Liver (tissue), 9 donors: Measurements from ENCODE around the gene NF2. TPM values are rescaled to one million over a fixed set of nuclear protein-coding genes. Genes with fewer than 3 reads are reported as not detected.

Experiments
- DNase-seq: peaks from one replicate; pipeline ENCODE4 v3.0.0-alpha.2; 2017; ENCODE audit warnings: low spot score
- H3K27ac ChIP-seq, 2 donors: one replicate each; pipeline ENCODE4 v1.7.0; 2013; ENCODE audit warnings: inconsistent platforms in 2 of 2, low read length in 2 of 2, control low read depth in 1 of 2, low read depth in 1 of 2, mild to moderate bottlenecking in 1 of 2
- H3K27me3 ChIP-seq, 4 donors: one replicate each; pipeline versions ENCODE4 v1.6.1 to v1.7.0; 2013; ENCODE audit warnings: low read length in 3 of 4, inconsistent platforms in 1 of 4, mild to moderate bottlenecking in 1 of 4, moderate library complexity in 1 of 4; ENCODE audit not compliant: control insufficient read depth in 4 of 4, insufficient read depth in 4 of 4
- H3K36me3 ChIP-seq, 4 donors: one replicate each; pipeline versions ENCODE4 v1.6.1 to v1.7.0; 2013; ENCODE audit warnings: low read length in 3 of 4, mild to moderate bottlenecking in 3 of 4, low read depth in 1 of 4, moderate library complexity in 1 of 4; ENCODE audit not compliant: control insufficient read depth in 4 of 4, insufficient read depth in 3 of 4
- H3K4me1 ChIP-seq, 4 donors: one replicate each; pipeline versions ENCODE4 v1.6.1 to v1.7.0; 2013; ENCODE audit warnings: low read length in 3 of 4, mild to moderate bottlenecking in 3 of 4, moderate library complexity in 1 of 4; ENCODE audit not compliant: control insufficient read depth in 4 of 4, insufficient read depth in 4 of 4
- H3K4me3 ChIP-seq, 3 donors: one replicate each; pipeline versions ENCODE4 v1.6.1 to v1.7.0; 2013; ENCODE audit warnings: low read length in 3 of 3, control low read depth in 1 of 3, low read depth in 1 of 3, mild to moderate bottlenecking in 1 of 3
- H3K9ac ChIP-seq, 2 donors: one replicate each; pipeline ENCODE4 v1.7.0; 2013; ENCODE audit warnings: low read length in 2 of 2, mild to moderate bottlenecking in 2 of 2, moderate library complexity in 2 of 2, control low read depth in 1 of 2, low read depth in 1 of 2
- H3K9me3 ChIP-seq, 4 donors: one replicate each; pipeline versions ENCODE4 v1.6.1 to v1.7.0; 2013; ENCODE audit warnings: low read length in 3 of 4; ENCODE audit not compliant: control insufficient read depth in 4 of 4
- ATF3 ChIP-seq: IDR thresholded peaks from 2 replicates; pipeline ENCODE4 v1.6.1; 2016; ENCODE audit warnings: antibody characterized with exemption
- CTCF ChIP-seq: fragments of 150-350 bp; IDR thresholded peaks from 2 replicates; pipeline ENCODE4 v1.5.1; 2017; ENCODE audit warnings: improper control_type of control experiment, low read depth, low read length; ENCODE audit not compliant: missing input control
- EGR1 ChIP-seq, 2 donors: IDR thresholded peaks; 2 replicates each; pipeline ENCODE4 v1.6.1; 2016 to 2018; ENCODE audit warnings: antibody characterized with exemption in 2 of 2, low read depth in 2 of 2
- FOXA2 ChIP-seq: IDR thresholded peaks from 2 replicates; pipeline ENCODE4 v1.6.1; 2016; ENCODE audit warnings: antibody characterized with exemption
- GABPA ChIP-seq, 2 donors: IDR thresholded peaks in 1 of 2; conservative IDR thresholded peaks in 1 of 2; 2 replicates each; pipeline ENCODE4 v1.6.1; 2016; ENCODE audit warnings: antibody characterized with exemption in 2 of 2, mild to moderate bottlenecking in 1 of 2, moderate library complexity in 1 of 2
- HNF4A ChIP-seq, 2 donors: conservative IDR thresholded peaks; 2 replicates each; pipeline ENCODE4 v1.6.1; 2016; ENCODE audit warnings: antibody characterized with exemption in 2 of 2, mild to moderate bottlenecking in 2 of 2
- HNF4G ChIP-seq: IDR thresholded peaks from 2 replicates; pipeline ENCODE4 v1.6.1; 2016; ENCODE audit warnings: antibody characterized with exemption
- JUND ChIP-seq, 2 donors: IDR thresholded peaks; 2 replicates each; pipeline ENCODE4 v1.6.1; 2016; ENCODE audit warnings: antibody characterized with exemption in 2 of 2
- MAX ChIP-seq: IDR thresholded peaks from 2 replicates; pipeline ENCODE4 v1.6.1; 2016; ENCODE audit warnings: antibody characterized with exemption
- NR2F2 ChIP-seq: IDR thresholded peaks from 2 replicates; pipeline ENCODE4 v1.6.1; 2016; ENCODE audit warnings: antibody characterized with exemption
- RAD21 ChIP-seq, 2 donors: IDR thresholded peaks; 2 replicates each; pipeline ENCODE4 v1.6.1; 2016; ENCODE audit warnings: antibody characterized with exemption in 2 of 2, mild to moderate bottlenecking in 2 of 2
- REST ChIP-seq: IDR thresholded peaks from 2 replicates; pipeline ENCODE4 v1.6.1; 2016; ENCODE audit warnings: antibody characterized with exemption, mild to moderate bottlenecking
- SP1 ChIP-seq: IDR thresholded peaks from 2 replicates; pipeline ENCODE4 v1.6.1; 2018; ENCODE audit warnings: antibody characterized with exemption, mild to moderate bottlenecking
- TAF1 ChIP-seq: conservative IDR thresholded peaks from 2 replicates; pipeline ENCODE4 v1.6.1; 2016; ENCODE audit warnings: antibody characterized with exemption, mild to moderate bottlenecking
- YY1 ChIP-seq: IDR thresholded peaks from 2 replicates; pipeline ENCODE4 v1.6.1; 2016; ENCODE audit warnings: antibody characterized with exemption, mild to moderate bottlenecking
- ZBTB33 ChIP-seq: IDR thresholded peaks from 2 replicates; pipeline ENCODE4 v1.6.1; 2016; ENCODE audit warnings: antibody characterized with exemption
- WGBS: extraction: QIAGEN DNeasy Blood & Tissue Kit; methylation state at CpG from one replicate; pipeline ENCODE4 v1.1.7; 2013; 5-methylcytosine and 5-hydroxymethylcytosine counted together
- polyA plus RNA-seq, 2 donors: library from polyadenylated mRNA; stranded (reverse) in 1 of 2; unstranded in 1 of 2; fragments of 200-250 nt in 1 of 2; fragments of >200 nt in 1 of 2; fragmentation: Nextera tagmentation in 1 of 2; extraction: Ambion mirVana in 1 of 2; gene quantifications; one replicate each; pipeline versions ENCODE4 v1.2.1 to v1.2.3, GENCODE V29; 2013 to 2015
- total RNA-seq, 2 donors: library from RNA; depleted of rRNA; stranded (reverse); fragments of >200 nt; gene quantifications; one replicate each; pipeline ENCODE4 v1.2.3, GENCODE V29; 2014
- donor health status: healthy.
- donor health status: healthy.
- donor health status: healthy.
- donor health status: healthy.
- donor health status: healthy.

The NF2 gene
- total and polyA plus RNA-seq, 4 donors = 6.2 to 25.2 (median 11.2) TPM

GRCh38 chr22:29634847-29635246, 31.4 kb downstream of the NF2 start:
- WGBS = 88% methylated on average over 2 of the region's 2 CpGs
- TF ChIP-seq MAX = no peak
- TF ChIP-seq YY1 = no peak
- no peak for TF ChIP-seq TAF1
- no peak for DNase-seq
- Histone ChIP-seq H3K27me3 (no peaks in the 10 kb centered on the region), H3K27ac (no peak overlapping the region), H3K4me3 (no peak overlapping the region), H3K36me3 (peaks cover 0 to 14% (median 4%) of the 10 kb centered on the region in 4 donors), H3K9me3 (no peaks in the 10 kb centered on the region), H3K9ac (no peak overlapping the region), H3K4me1 (no peaks in the 10 kb centered on the region)

- Histone ChIP-seq H3K27me3 (no peaks in the 10 kb centered on the region), H3K9ac (no peak overlapping the region), H3K36me3 (peaks cover 0 to 14% (median 4%) of the 10 kb centered on the region in 4 donors), H3K9me3 (no peaks in the 10 kb centered on the region), H3K4me3 (no peak overlapping the region), H3K4me1 (no peaks in the 10 kb centered on the region), H3K27ac (no peak overlapping the region)
- TF ChIP-seq EGR1 (IDR thresholded peaks at IDR 0.05; ENCODE audit: low read depth in 2 of 2) (no peak), GABPA (IDR thresholded peaks at IDR 0.05 in 1 of 2, conservative IDR thresholded peaks at IDR 0.05 in 1 of 2) (no peak), YY1 (no peak), NR2F2 (no peak), ATF3 (no peak), JUND (IDR thresholded peaks at IDR 0.05) (no peak), HNF4A (conservative IDR thresholded peaks at IDR 0.05) (no peak), FOXA2 (no peak), HNF4G (no peak), RAD21 (IDR thresholded peaks at IDR 0.05) (peak; percentile 78 to 82), MAX (no peak), REST (no peak), ZBTB33 (no peak), CTCF (peak; percentile 49), SP1 (no peak), TAF1 (no peak)
- 43% methylated on average over 3 of the region's 3 CpGs for WGBS
- no peak for DNase-seq
Observed at GRCh38 chr22:29635734-29636357, 32.4 kb downstream of the NF2 start.
